ENCODE data around the gene CCDC6.
"Not testable (repeated sequence)": the region's sequence is repeated elsewhere in the genome, so short reads cannot be mapped to it uniquely, and the experiment has no call there.

Gene CCDC6

GRCh38 chr10:59930788-59931521 lies 24.6 kb upstream of the CCDC6 start:
- not testable (repeated sequence) for H3K27me3 ChIP-seq (replicated peaks; ENCODE audit: control insufficient read depth, insufficient read depth, low read length); H3K4me3 ChIP-seq (ENCODE audit: low read length); H3K9ac ChIP-seq (ENCODE audit: low read length); H3K9me3 ChIP-seq (ENCODE audit: control insufficient read depth, low read length); H3K4me1 ChIP-seq (ENCODE audit: control insufficient read depth, insufficient read depth, low read length); DNase-seq (ENCODE audit: low read depth); H3K36me3 ChIP-seq (ENCODE audit: control insufficient read depth, insufficient read depth, low read length, severe bottlenecking)

GRCh38 chr10:59926086-59926485 lies 19.7 kb upstream of the CCDC6 start:
- DNase-seq (ENCODE audit: low read depth): no peak
- Histone ChIP-seq H3K9me3 (ENCODE audit: control insufficient read depth, low read length) (peaks cover 32% of the 10 kb centered on the region), H3K27me3 (replicated peaks; ENCODE audit: control insufficient read depth, insufficient read depth, low read length) (no peaks in the 10 kb centered on the region), H3K9ac (ENCODE audit: low read length) (no peak overlapping the region), H3K4me1 (ENCODE audit: control insufficient read depth, insufficient read depth, low read length) (no peaks in the 10 kb centered on the region), H3K4me3 (ENCODE audit: low read length) (no peak overlapping the region), H3K36me3 (ENCODE audit: control insufficient read depth, insufficient read depth, low read length, severe bottlenecking) (no peaks in the 10 kb centered on the region)

- no peak for DNase-seq (ENCODE audit: low read depth)
- no peaks in the 10 kb centered on the region for H3K27me3 ChIP-seq (replicated peaks; ENCODE audit: control insufficient read depth, insufficient read depth, low read length)
- H3K36me3 ChIP-seq (ENCODE audit: control insufficient read depth, insufficient read depth, low read length, severe bottlenecking): no peaks in the 10 kb centered on the region
- H3K9me3 ChIP-seq (ENCODE audit: control insufficient read depth, low read length): peaks cover 32% of the 10 kb centered on the region
- H3K9ac ChIP-seq (ENCODE audit: low read length): no peak overlapping the region
- H3K4me1 ChIP-seq (ENCODE audit: control insufficient read depth, insufficient read depth, low read length): no peaks in the 10 kb centered on the region
- H3K4me3 ChIP-seq (ENCODE audit: low read length): no peak overlapping the region
Measured at GRCh38 chr10:59922907-59923306, 16.6 kb upstream of the CCDC6 start.

- no peak overlapping the region for H3K4me3 ChIP-seq (ENCODE audit: low read length)
- no peak for DNase-seq (ENCODE audit: low read depth)
- no peaks in the 10 kb centered on the region for H3K36me3 ChIP-seq (ENCODE audit: control insufficient read depth, insufficient read depth, low read length, severe bottlenecking)
- H3K27me3 ChIP-seq (replicated peaks; ENCODE audit: control insufficient read depth, insufficient read depth, low read length): no peaks in the 10 kb centered on the region
- H3K9ac ChIP-seq (ENCODE audit: low read length): no peak overlapping the region
- H3K4me1 ChIP-seq (ENCODE audit: control insufficient read depth, insufficient read depth, low read length): no peaks in the 10 kb centered on the region
- H3K9me3 ChIP-seq (ENCODE audit: control insufficient read depth, low read length): peaks cover 28% of the 10 kb centered on the region
Measured at GRCh38 chr10:59917922-59918321, 11.6 kb upstream of the CCDC6 start.

- Histone ChIP-seq H3K9me3 (ENCODE audit: control insufficient read depth, low read length) (peaks cover 12% of the 10 kb centered on the region), H3K9ac (ENCODE audit: low read length) (no peak overlapping the region), H3K4me1 (ENCODE audit: control insufficient read depth, insufficient read depth, low read length) (no peaks in the 10 kb centered on the region), H3K36me3 (ENCODE audit: control insufficient read depth, insufficient read depth, low read length, severe bottlenecking) (no peaks in the 10 kb centered on the region), H3K27me3 (replicated peaks; ENCODE audit: control insufficient read depth, insufficient read depth, low read length) (no peaks in the 10 kb centered on the region), H3K4me3 (ENCODE audit: low read length) (no peak overlapping the region)
- DNase-seq (ENCODE audit: low read depth): no peak
Measured at GRCh38 chr10:59913547-59914237, 7.3 kb upstream of the CCDC6 start.

GRCh38 chr10:59910867-59911266 lies 4.5 kb upstream of the CCDC6 start:
- peaks cover 12% of the 10 kb centered on the region for H3K4me1 ChIP-seq (ENCODE audit: control insufficient read depth, insufficient read depth, low read length)
- no peak overlapping the region for H3K4me3 ChIP-seq (ENCODE audit: low read length)
- no peaks in the 10 kb centered on the region for H3K36me3 ChIP-seq (ENCODE audit: control insufficient read depth, insufficient read depth, low read length, severe bottlenecking)
- peaks cover 12% of the 10 kb centered on the region for H3K9me3 ChIP-seq (ENCODE audit: control insufficient read depth, low read length)
- H3K9ac ChIP-seq (ENCODE audit: low read length): no peak overlapping the region
- no peaks in the 10 kb centered on the region for H3K27me3 ChIP-seq (replicated peaks; ENCODE audit: control insufficient read depth, insufficient read depth, low read length)
- no peak for DNase-seq (ENCODE audit: low read depth)

GRCh38 chr10:59909815-59910214 lies 3.5 kb upstream of the CCDC6 start:
- Histone ChIP-seq H3K36me3 (ENCODE audit: control insufficient read depth, insufficient read depth, low read length, severe bottlenecking) (no peaks in the 10 kb centered on the region), H3K27me3 (replicated peaks; ENCODE audit: control insufficient read depth, insufficient read depth, low read length) (no peaks in the 10 kb centered on the region), H3K9me3 (ENCODE audit: control insufficient read depth, low read length) (peaks cover 12% of the 10 kb centered on the region), H3K4me3 (ENCODE audit: low read length) (no peak overlapping the region), H3K9ac (ENCODE audit: low read length) (no peak overlapping the region), H3K4me1 (ENCODE audit: control insufficient read depth, insufficient read depth, low read length) (peaks cover 16% of the 10 kb centered on the region)
- no peak for DNase-seq (ENCODE audit: low read depth)

GRCh38 chr10:59908808-59909143 lies 2.4 kb upstream of the CCDC6 start:
- peaks cover 27% of the 10 kb centered on the region for H3K4me1 ChIP-seq (ENCODE audit: control insufficient read depth, insufficient read depth, low read length)
- no peak for DNase-seq (ENCODE audit: low read depth)
- H3K27me3 ChIP-seq (replicated peaks; ENCODE audit: control insufficient read depth, insufficient read depth, low read length): no peaks in the 10 kb centered on the region
- H3K9me3 ChIP-seq (ENCODE audit: control insufficient read depth, low read length): peaks cover 3% of the 10 kb centered on the region
- peak overlapping the region; percentile 96 for H3K4me3 ChIP-seq (ENCODE audit: low read length)
- no peaks in the 10 kb centered on the region for H3K36me3 ChIP-seq (ENCODE audit: control insufficient read depth, insufficient read depth, low read length, severe bottlenecking)
- H3K9ac ChIP-seq (ENCODE audit: low read length): peak overlapping the region; percentile 95

- Histone ChIP-seq H3K9ac (ENCODE audit: low read length) (peak overlapping the region; percentile 95), H3K4me1 (ENCODE audit: control insufficient read depth, insufficient read depth, low read length) (peaks cover 33% of the 10 kb centered on the region), H3K9me3 (ENCODE audit: control insufficient read depth, low read length) (no peaks in the 10 kb centered on the region), H3K4me3 (ENCODE audit: low read length) (peak overlapping the region; percentile 96), H3K36me3 (ENCODE audit: control insufficient read depth, insufficient read depth, low read length, severe bottlenecking) (no peaks in the 10 kb centered on the region), H3K27me3 (replicated peaks; ENCODE audit: control insufficient read depth, insufficient read depth, low read length) (no peaks in the 10 kb centered on the region)
- DNase-seq (ENCODE audit: low read depth): peak; percentile 90
Measured at GRCh38 chr10:59907918-59908807, 1.8 kb upstream of the CCDC6 start.

- H3K4me1 ChIP-seq (ENCODE audit: control insufficient read depth, insufficient read depth, low read length): peaks cover 33% of the 10 kb centered on the region
- no peaks in the 10 kb centered on the region for H3K9me3 ChIP-seq (ENCODE audit: control insufficient read depth, low read length)
- H3K4me3 ChIP-seq (ENCODE audit: low read length): peak overlapping the region; percentile 96
- peak overlapping the region; percentile 95 for H3K9ac ChIP-seq (ENCODE audit: low read length)
- H3K36me3 ChIP-seq (ENCODE audit: control insufficient read depth, insufficient read depth, low read length, severe bottlenecking): no peaks in the 10 kb centered on the region
- no peaks in the 10 kb centered on the region for H3K27me3 ChIP-seq (replicated peaks; ENCODE audit: control insufficient read depth, insufficient read depth, low read length)
- DNase-seq (ENCODE audit: low read depth): no peak
Measured at GRCh38 chr10:59907537-59907917, 1.2 kb upstream of the CCDC6 start.

- H3K36me3 ChIP-seq (ENCODE audit: control insufficient read depth, insufficient read depth, low read length, severe bottlenecking): no peaks in the 10 kb centered on the region
- DNase-seq (ENCODE audit: low read depth): no peak
- peak overlapping the region; percentile 95 for H3K9ac ChIP-seq (ENCODE audit: low read length)
- H3K4me3 ChIP-seq (ENCODE audit: low read length): peak overlapping the region; percentile 96
- H3K27me3 ChIP-seq (replicated peaks; ENCODE audit: control insufficient read depth, insufficient read depth, low read length): no peaks in the 10 kb centered on the region
- H3K9me3 ChIP-seq (ENCODE audit: control insufficient read depth, low read length): no peaks in the 10 kb centered on the region
- peaks cover 33% of the 10 kb centered on the region for H3K4me1 ChIP-seq (ENCODE audit: control insufficient read depth, insufficient read depth, low read length)
Measured at GRCh38 chr10:59905731-59906416, 482 bp downstream of the CCDC6 start.
